A549 (cell line): ENCODE results near the gene DOCK9. TPM values are rescaled to one million over a fixed set of nuclear protein-coding genes. Genes with fewer than 3 reads are reported as not detected.

Experiments
- ATAC-seq, 2 experiments: fragments of 200-7000 bp in 1 of 2; fragments of >200 bp in 1 of 2; cut with Nextera tagmentation in 1 of 2; cut with Tn5 transposase in 1 of 2; 3 replicates each; pipeline versions ENCODE4 v1.8.0 to v1.9.1; 2018 to 2020; ENCODE audit warnings: mild to moderate bottlenecking in 1 of 2, moderate library complexity in 1 of 2
- CTCF ChIA-PET: fragments of 300-600 bp; sonication (Branson Sonifier 250); formaldehyde crosslinking; extraction: SDS; loops from one replicate; lab custom pipeline; 2021; ENCODE audit warnings: antibody characterized with exemption, inconsistent platforms; lab: Yijun Ruan, JAX
- POLR2A ChIA-PET: fragments of 350-600 bp; formaldehyde crosslinking; extraction: SDS; loops from one replicate; lab custom pipeline; 2021; ENCODE audit warnings: antibody characterized with exemption, inconsistent platforms; lab: Yijun Ruan, JAX
- DNase-seq, 2 experiments: peaks; one replicate each; pipeline versions ENCODE4 v3.0.0 to v3.0.0-alpha.2; 2011 to 2016; ENCODE audit warnings: low read depth in 1 of 2, low spot score in 1 of 2
- FAIRE-seq: peaks from 2 replicates; lab custom pipeline; 2011; peaks lifted over from hg19 to GRCh38; lab: Jason Lieb, UNC
- H3K27ac ChIP-seq, 2 experiments: fragments of >200 bp; sonication (Bioruptor Twin); formaldehyde crosslinking; 3 replicates each; pipeline ENCODE4 v1.5.1; 2016 to 2017
- H3K4me1 ChIP-seq: fragments of >200 bp; sonication (Bioruptor Twin); formaldehyde crosslinking; 3 replicates; pipeline ENCODE4 v1.6.1; 2016
- H3K4me2 ChIP-seq: fragments of >200 bp; sonication (Bioruptor Twin); formaldehyde crosslinking; 3 replicates; pipeline ENCODE4 v1.6.1; 2016
- H3K4me3 ChIP-seq: fragments of >200 bp; sonication (Bioruptor Twin); formaldehyde crosslinking; 3 replicates; pipeline ENCODE4 v1.5.1; 2016
- H3K9me3 ChIP-seq: fragments of >200 bp; sonication (Bioruptor Twin); formaldehyde crosslinking; 3 replicates; pipeline ENCODE4 v1.6.1; 2016
- BHLHE40 ChIP-seq: IDR thresholded peaks from 2 replicates; pipeline ENCODE4 v1.6.1; 2012; ENCODE audit warnings: low read depth, low read length, inconsistent platforms
- CEBPB ChIP-seq, 2 experiments: fragments of >200 bp in 1 of 2; sonication (Bioruptor Twin) in 1 of 2; formaldehyde crosslinking in 1 of 2; IDR thresholded peaks; 2 replicates each; pipeline ENCODE4 v1.6.1; 2012 to 2016
- CHD2 ChIP-seq: fragments of 150-350 bp; IDR thresholded peaks from 2 replicates; pipeline ENCODE4 v1.6.1; 2014; ENCODE audit warnings: low read length; ENCODE audit not compliant: partially characterized antibody
- CHD4 ChIP-seq: fragments of 200-600 bp; sonication (generic); IDR thresholded peaks from 2 replicates; pipeline ENCODE4 v1.6.1; 2016; ENCODE audit warnings: antibody characterized with exemption, mild to moderate bottlenecking, borderline replicate concordance
- ELK1 ChIP-seq: fragments of 150-350 bp; IDR thresholded peaks from 2 replicates; pipeline ENCODE4 v1.6.1; 2014; ENCODE audit warnings: low read depth, mild to moderate bottlenecking, low read length
- EP300 ChIP-seq, 2 experiments: fragments of >200 bp; sonication (Bioruptor Twin); formaldehyde crosslinking; IDR thresholded peaks; 2 replicates in 1 of 2; 3 replicates in 1 of 2; pipeline ENCODE4 v1.6.1; 2016 to 2017
- FOSB ChIP-seq: fragments of 250-450 bp; sonication (Bioruptor Pico); IDR thresholded peaks from 2 replicates; pipeline ENCODE4 v1.5.0; 2020; ENCODE audit warnings: mild to moderate bottlenecking, moderate library complexity
- FOXS1 ChIP-seq: fragments of 250-450 bp; sonication (Bioruptor Pico); IDR thresholded peaks from 2 replicates; pipeline ENCODE4 v1.5.0; 2020; ENCODE audit warnings: mild to moderate bottlenecking, moderate library complexity
- GATA3 ChIP-seq: IDR thresholded peaks from 2 replicates; pipeline ENCODE4 v1.6.1; 2012; ENCODE audit warnings: borderline replicate concordance
- HDAC2 ChIP-seq: fragments of 200-600 bp; sonication (generic); IDR thresholded peaks from 2 replicates; pipeline ENCODE4 v1.6.1; 2016
- HOXA7 ChIP-seq: fragments of 250-450 bp; sonication (Bioruptor Pico); IDR thresholded peaks from 2 replicates; pipeline ENCODE4 v1.5.0; 2020; ENCODE audit warnings: mild to moderate bottlenecking, moderate library complexity
- JUNB ChIP-seq: fragments of >200 bp; sonication (Bioruptor Twin); formaldehyde crosslinking; IDR thresholded peaks from 2 replicates; pipeline ENCODE4 v1.6.1; 2016
- MAX ChIP-seq: IDR thresholded peaks from 2 replicates; pipeline ENCODE4 v1.6.1; 2012
- MAZ ChIP-seq: fragments of 150-350 bp; IDR thresholded peaks from 2 replicates; pipeline ENCODE4 v1.6.1; 2014; ENCODE audit warnings: antibody characterized with exemption, low read depth, low read length, borderline replicate concordance
- MYC ChIP-seq: IDR thresholded peaks from 2 replicates; pipeline ENCODE4 v1.6.1; 2012; ENCODE audit warnings: mild to moderate bottlenecking, inconsistent platforms, low read length, improper control_type of control experiment, borderline replicate concordance
- NFE2L2 ChIP-seq: fragments of 150-350 bp; conservative IDR thresholded peaks from 2 replicates; pipeline ENCODE4 v1.6.1; 2014; ENCODE audit warnings: low read length
- NR3C1 ChIP-seq: fragments of >200 bp; sonication (Bioruptor Twin); formaldehyde crosslinking; IDR thresholded peaks from 3 replicates; pipeline ENCODE4 v1.6.1; 2017
- PBX3 ChIP-seq: IDR thresholded peaks from 2 replicates; pipeline ENCODE4 v1.6.1; 2012
- RFX5 ChIP-seq: fragments of 450-650 bp; IDR thresholded peaks from 2 replicates; pipeline ENCODE4 v1.7.1; 2014; ENCODE audit warnings: antibody characterized with exemption, mild to moderate bottlenecking, moderate library complexity
- RNF2 ChIP-seq: fragments of 200-600 bp; sonication (generic); IDR thresholded peaks from 2 replicates; pipeline ENCODE4 v1.6.1; 2016; ENCODE audit warnings: low read depth, mild to moderate bottlenecking, antibody characterized with exemption, moderate library complexity, borderline replicate concordance
- SMC3 ChIP-seq: fragments of >200 bp; sonication (Bioruptor Twin); formaldehyde crosslinking; IDR thresholded peaks from 3 replicates; pipeline ENCODE4 v1.6.1; 2018; ENCODE audit warnings: inconsistent platforms
- ZC3H11A ChIP-seq: fragments of 450-650 bp; IDR thresholded peaks from 2 replicates; pipeline ENCODE4 v1.6.1; 2014; ENCODE audit warnings: antibody characterized with exemption, mild to moderate bottlenecking
- WGBS: methylation state at CpG from one replicate; pipeline ENCODE4 v1.1.6; 2017; ENCODE audit errors: missing lambda C conversion rate; 5-methylcytosine and 5-hydroxymethylcytosine counted together
- polyA plus RNA-seq, 4 experiments: library from polyadenylated mRNA; depleted of rRNA in 3 of 4; stranded (reverse); fragments of >200 nt; fragmentation: RNase III in 1 of 4; extraction: RNeasy Plus Mini Kit Qiagen cat#74134 plus additional on column Dnase treatment in 1 of 4; gene quantifications; 2 replicates in 3 of 4; 3 replicates in 1 of 4; pipeline ENCODE4 v1.2.3, GENCODE V29; 2011 to 2017

The DOCK9 gene
- polyA plus RNA-seq, 2 of the 4 experiments (the other 2 are of a cell fraction): 34.0 to 43.9 TPM

GRCh38 chr13:99000137-99000536 is 22.3 kb upstream of the DOCK9 start (continued):
- no peak for TF ChIP-seq ELK1
- no peak for TF ChIP-seq NFE2L2
- TF ChIP-seq FOSB (CRISPR knock-in tag): no peak
- TF ChIP-seq NR3C1: no peak
- no peak for TF ChIP-seq CEBPB (IDR thresholded peaks at IDR 0.05)

GRCh38 chr13:98999639-98999952 is 21.7 kb upstream of the DOCK9 start:
- H3K27ac ChIP-seq: no peak overlapping the region
- 78% methylated on average over 2 of the region's 2 CpGs for WGBS
- ChIA-PET CTCF (no interaction called here), POLR2A (no interaction called here)
- FAIRE-seq: no peak
- peaks cover 20% of the 10 kb centered on the region for H3K4me1 ChIP-seq
- ATAC-seq: no peak
- H3K9me3 ChIP-seq: no peaks in the 10 kb centered on the region
- H3K4me2 ChIP-seq: no peak overlapping the region
- no peak for DNase-seq
- no peak for TF ChIP-seq RNF2
- TF ChIP-seq RFX5: no peak
- no peak for TF ChIP-seq SMC3
- H3K4me3 ChIP-seq: no peak overlapping the region

GRCh38 chr13:98998831-98999638 is 21.2 kb upstream of the DOCK9 start:
- Histone ChIP-seq H3K4me1 (peaks cover 16% of the 10 kb centered on the region), H3K4me3 (no peak overlapping the region), H3K4me2 (no peak overlapping the region), H3K27ac (no peak overlapping the region), H3K9me3 (no peaks in the 10 kb centered on the region)
- ATAC-seq: no peak
- POLR2A ChIA-PET: no interaction called here
- WGBS: 69% methylated on average over 8 of the region's 8 CpGs
- FAIRE-seq: no peak
- TF ChIP-seq MYC: no peak
- no peak for TF ChIP-seq EP300 (IDR thresholded peaks at IDR 0.05)
- no peak for TF ChIP-seq FOSB (CRISPR knock-in tag)
- no peak for TF ChIP-seq GATA3
- no peak for TF ChIP-seq JUNB
- TF ChIP-seq MAX: no peak
- TF ChIP-seq CHD2: no peak
- no peak for TF ChIP-seq FOXS1 (CRISPR knock-in tag)
- no peak for TF ChIP-seq ZC3H11A
- TF ChIP-seq HDAC2: no peak
- TF ChIP-seq HOXA7 (CRISPR knock-in tag): no peak
- TF ChIP-seq CHD4: no peak
- no peak for TF ChIP-seq BHLHE40
- no peak for TF ChIP-seq MAZ
- no peak for TF ChIP-seq PBX3
- no peak for TF ChIP-seq NR3C1
- no peak for DNase-seq
- CTCF ChIA-PET: no interaction called here
